Activated naive CD8-positive, alpha-beta T cell treated with anti-CD3 and anti-CD28 coated beads for 36 hours (primary cell): ENCODE data around the gene LHFPL2. TPM values are rescaled to one million over a fixed set of nuclear protein-coding genes. Genes with fewer than 3 reads are reported as not detected.
"Not testable (repeated sequence)": the region's sequence is repeated elsewhere in the genome, so short reads cannot be mapped to it uniquely, and the experiment has no call there.

Experiments used
- DNase-seq: peaks from one replicate; pipeline ENCODE4 v3.0.0; 2021
- H3K27ac Mint-ChIP-seq: one replicate; pipeline ENCODE4 v1.8.0; 2022; ENCODE audit warnings: mild to moderate bottlenecking, moderate library complexity, mixed read lengths
- H3K27me3 Mint-ChIP-seq: one replicate; pipeline ENCODE4 v1.8.0; 2022; ENCODE audit warnings: mild to moderate bottlenecking, mixed read lengths
- H3K36me3 Mint-ChIP-seq: one replicate; pipeline ENCODE4 v1.8.0; 2021; ENCODE audit warnings: mild to moderate bottlenecking, mixed read lengths
- H3K4me1 Mint-ChIP-seq: one replicate; pipeline ENCODE4 v1.8.0; 2021; ENCODE audit warnings: mixed read lengths
- H3K4me3 Mint-ChIP-seq: one replicate; pipeline ENCODE4 v1.8.0; 2022; ENCODE audit warnings: mild to moderate bottlenecking, moderate library complexity, mixed read lengths
- H3K9me3 Mint-ChIP-seq: one replicate; pipeline ENCODE4 v1.8.0; 2022; ENCODE audit warnings: mixed read lengths
- total RNA-seq, 2 experiments: library from RNA; stranded (reverse); gene quantifications; one replicate each; pipeline ENCODE4 v1.2.3, GENCODE V29; 2021

LHFPL2 gene
- total RNA-seq, 2 experiments from 2014 or later = 0.12 to 0.40 TPM

DNA sequence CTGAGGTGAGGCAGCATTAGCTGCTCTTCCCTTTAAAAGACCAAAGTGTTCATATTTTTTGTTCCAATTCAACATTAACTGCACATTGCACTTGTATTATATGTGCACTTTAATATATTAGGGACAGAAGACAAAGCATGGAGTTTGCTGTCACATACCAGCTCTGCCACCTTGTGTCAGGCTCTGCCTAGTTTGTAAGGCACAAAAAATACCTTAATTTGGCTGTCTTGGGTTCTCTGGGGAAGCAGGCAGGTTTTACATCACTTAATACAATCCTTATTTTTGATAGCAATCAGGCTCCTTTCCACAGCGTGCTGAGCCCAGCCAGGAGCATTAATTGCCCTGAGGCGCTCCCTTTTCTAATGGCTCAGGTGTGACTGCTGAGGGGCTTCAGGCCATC is 156.3 kb downstream of the LHFPL2 start:
- Mint-ChIP-seq H3K36me3 (peaks cover 3% of the 10 kb centered on the region), H3K27ac (no peak overlapping the region), H3K4me3 (no peak overlapping the region), H3K27me3 (peaks cover 9% of the 10 kb centered on the region), H3K4me1 (no peaks in the 10 kb centered on the region), H3K9me3 (no peaks in the 10 kb centered on the region)
- no peak for DNase-seq

DNA sequence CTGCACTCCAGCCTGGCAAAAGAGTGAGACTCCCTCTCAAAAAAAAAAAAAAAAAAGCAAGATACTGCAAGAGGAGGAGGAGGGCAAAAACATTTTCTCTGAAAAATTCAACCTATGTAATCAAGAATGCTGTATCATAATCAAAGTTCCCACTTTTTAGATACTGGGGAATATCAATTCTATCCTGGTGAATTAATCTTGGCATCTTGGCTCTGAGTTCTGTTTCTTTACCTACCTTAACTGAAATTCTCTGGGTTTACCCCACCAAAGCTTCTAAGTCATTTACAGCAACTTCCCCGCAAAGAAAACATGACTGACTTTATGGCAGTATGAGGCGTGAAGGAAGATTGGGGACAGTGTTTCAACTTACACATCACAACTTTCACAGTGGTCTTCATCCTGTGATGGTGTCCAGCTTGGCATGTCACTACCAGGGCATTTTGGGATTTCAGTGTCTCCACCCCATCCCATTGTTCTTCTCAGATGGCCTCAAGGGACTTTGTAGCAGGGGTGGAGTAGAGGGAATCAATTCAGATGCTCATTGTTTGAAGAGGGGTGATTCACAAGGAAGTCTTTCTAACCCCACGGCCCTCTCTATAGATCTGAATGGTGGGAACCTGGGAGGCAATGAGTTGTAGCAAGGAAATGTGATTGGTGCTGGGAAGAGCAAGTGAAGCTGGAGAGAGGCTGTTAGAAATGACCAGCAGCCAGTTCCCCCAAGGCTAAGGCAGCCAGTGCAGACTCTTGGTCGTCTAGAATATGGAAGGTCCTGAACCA is 157.7 kb downstream of the LHFPL2 start:
- peaks cover 3% of the 10 kb centered on the region for H3K36me3 Mint-ChIP-seq
- H3K27ac Mint-ChIP-seq = no peak overlapping the region
- H3K27me3 Mint-ChIP-seq = peaks cover 2% of the 10 kb centered on the region
- no peaks in the 10 kb centered on the region for H3K9me3 Mint-ChIP-seq
- H3K4me3 Mint-ChIP-seq = no peak overlapping the region
- no peak for DNase-seq
- no peaks in the 10 kb centered on the region for H3K4me1 Mint-ChIP-seq

DNA sequence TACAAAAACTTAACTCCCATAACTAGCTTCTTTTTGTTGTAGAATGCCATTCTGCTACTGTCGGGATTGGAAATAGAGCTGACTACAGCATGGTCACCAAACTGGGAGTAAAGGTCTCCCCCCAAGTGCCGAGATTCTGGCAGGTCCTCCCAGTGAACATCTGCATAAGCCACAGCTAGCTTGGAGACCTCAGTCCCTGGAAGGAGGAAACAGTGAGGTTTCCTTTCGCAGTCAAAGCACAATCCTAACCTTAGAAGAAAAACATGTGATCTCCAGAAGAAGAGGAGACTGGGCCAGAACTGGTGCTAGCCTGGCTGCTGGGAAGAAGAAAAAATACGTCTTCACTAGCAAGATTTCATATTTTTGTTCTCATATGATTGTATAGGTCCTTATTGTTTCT is 160.7 kb downstream of the LHFPL2 start:
- no peaks in the 10 kb centered on the region for H3K9me3 Mint-ChIP-seq
- DNase-seq = no peak
- no peak overlapping the region for H3K4me3 Mint-ChIP-seq
- no peak overlapping the region for H3K27ac Mint-ChIP-seq
- no peaks in the 10 kb centered on the region for H3K27me3 Mint-ChIP-seq
- H3K4me1 Mint-ChIP-seq = peaks cover 10% of the 10 kb centered on the region
- peaks cover 4% of the 10 kb centered on the region for H3K36me3 Mint-ChIP-seq

DNA sequence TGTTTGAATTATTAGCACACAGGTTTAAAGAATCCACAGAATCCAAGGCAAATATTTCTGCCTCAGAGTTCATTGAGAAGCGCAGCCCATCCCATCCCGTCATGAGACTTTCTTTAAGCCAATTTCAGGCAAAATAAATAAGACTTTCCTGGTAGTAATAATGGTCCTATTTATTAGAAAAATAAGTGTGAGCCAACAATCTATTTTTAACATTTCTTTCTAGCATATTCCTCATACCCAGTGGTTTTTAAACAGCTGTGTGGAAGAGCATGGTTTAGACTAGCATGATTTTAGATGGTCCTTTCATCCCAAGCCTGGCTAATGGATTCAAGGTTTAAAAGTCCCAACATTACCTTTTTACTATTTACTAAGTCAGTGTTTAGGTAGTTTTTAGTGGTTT is 162.4 kb downstream of the LHFPL2 start:
- Mint-ChIP-seq H3K4me3 (no peak overlapping the region), H3K27ac (no peak overlapping the region), H3K4me1 (peaks cover 12% of the 10 kb centered on the region), H3K9me3 (no peaks in the 10 kb centered on the region), H3K36me3 (peaks cover 5% of the 10 kb centered on the region), H3K27me3 (no peaks in the 10 kb centered on the region)
- DNase-seq = no peak

DNA sequence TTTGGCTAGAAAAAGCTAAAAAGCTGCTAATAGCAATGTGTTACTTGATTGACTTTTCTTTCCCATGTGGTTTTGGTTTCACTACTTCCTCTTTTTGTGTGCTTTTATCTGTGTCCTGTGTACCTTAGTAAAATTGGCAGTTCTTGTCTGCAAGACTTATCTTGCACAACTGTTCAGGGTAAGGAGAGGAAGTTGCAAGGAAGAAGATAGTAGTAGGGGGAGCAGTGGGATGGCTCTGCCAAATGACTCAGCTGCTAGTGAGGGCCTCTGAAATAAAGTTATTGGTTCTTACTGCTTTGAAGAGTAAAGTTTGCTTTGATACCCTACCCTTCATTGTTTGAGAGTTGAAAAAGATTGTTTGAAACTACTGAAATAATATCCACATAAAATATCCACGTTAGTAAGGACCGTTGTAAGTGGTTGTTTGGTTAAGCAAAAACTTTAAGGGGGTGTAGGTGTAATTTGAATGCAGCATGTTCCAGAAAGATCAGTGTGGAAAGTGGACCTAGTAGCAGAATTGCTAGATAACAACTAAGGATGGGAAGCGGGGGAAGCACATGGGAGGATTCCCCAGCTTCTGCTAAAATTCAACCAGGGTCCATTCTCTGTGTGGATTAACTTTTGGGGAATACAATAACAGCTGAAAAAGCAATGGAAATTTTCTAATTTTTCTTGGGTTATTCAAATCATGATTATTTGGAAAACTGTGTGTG is 164.6 kb downstream of the LHFPL2 start:
- H3K4me3 Mint-ChIP-seq = no peak overlapping the region
- no peaks in the 10 kb centered on the region for H3K9me3 Mint-ChIP-seq
- peaks cover 12% of the 10 kb centered on the region for H3K4me1 Mint-ChIP-seq
- no peak overlapping the region for H3K27ac Mint-ChIP-seq
- H3K36me3 Mint-ChIP-seq = peaks cover 1% of the 10 kb centered on the region
- no peaks in the 10 kb centered on the region for H3K27me3 Mint-ChIP-seq
- DNase-seq = no peak

DNA sequence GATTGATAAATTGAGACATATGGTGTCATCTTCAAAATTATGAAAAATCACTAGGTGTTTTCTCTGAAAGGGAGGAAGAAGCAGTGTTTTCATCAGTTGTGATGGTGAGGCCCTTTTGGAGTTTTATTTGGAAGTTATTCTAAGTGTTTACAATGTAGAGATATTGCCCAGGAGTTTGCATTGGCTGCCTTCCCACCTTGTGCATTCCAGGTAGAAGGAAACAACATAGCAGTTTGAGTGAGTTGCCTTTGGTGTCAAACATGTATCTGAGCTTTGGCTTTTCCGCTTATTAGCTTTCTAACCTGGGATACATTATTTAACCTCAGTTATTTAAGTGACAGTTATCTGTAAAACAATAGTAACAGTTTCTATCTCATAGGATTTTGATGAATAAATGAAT is 165.6 kb downstream of the LHFPL2 start:
- no peak overlapping the region for H3K4me3 Mint-ChIP-seq
- no peak overlapping the region for H3K27ac Mint-ChIP-seq
- H3K9me3 Mint-ChIP-seq = no peaks in the 10 kb centered on the region
- H3K4me1 Mint-ChIP-seq = peaks cover 12% of the 10 kb centered on the region
- no peak for DNase-seq
- peaks cover 1% of the 10 kb centered on the region for H3K36me3 Mint-ChIP-seq
- no peaks in the 10 kb centered on the region for H3K27me3 Mint-ChIP-seq

DNA sequence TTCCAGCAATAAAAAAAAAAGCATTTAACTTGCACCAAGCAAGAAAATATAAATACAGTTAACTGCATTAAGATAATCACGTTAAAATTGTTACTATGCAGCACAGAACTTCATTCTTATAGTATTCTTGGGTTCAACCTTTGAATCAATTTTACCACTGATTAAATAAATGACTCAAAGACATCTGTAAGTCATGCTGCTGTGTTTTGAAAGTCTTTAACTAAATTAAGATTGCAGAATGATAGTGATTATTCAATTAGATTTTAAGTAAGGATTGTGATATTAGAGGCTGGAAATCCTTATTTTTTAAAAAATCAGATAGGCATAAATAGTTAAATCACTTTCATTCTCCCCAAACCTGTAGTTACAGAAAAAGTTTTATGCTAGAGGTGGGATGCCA is 171.8 kb downstream of the LHFPL2 start:
- no peak for DNase-seq
- Mint-ChIP-seq H3K27ac (no peak overlapping the region), H3K36me3 (no peaks in the 10 kb centered on the region), H3K4me3 (no peak overlapping the region), H3K4me1 (no peaks in the 10 kb centered on the region), H3K9me3 (no peaks in the 10 kb centered on the region), H3K27me3 (no peaks in the 10 kb centered on the region)

DNA sequence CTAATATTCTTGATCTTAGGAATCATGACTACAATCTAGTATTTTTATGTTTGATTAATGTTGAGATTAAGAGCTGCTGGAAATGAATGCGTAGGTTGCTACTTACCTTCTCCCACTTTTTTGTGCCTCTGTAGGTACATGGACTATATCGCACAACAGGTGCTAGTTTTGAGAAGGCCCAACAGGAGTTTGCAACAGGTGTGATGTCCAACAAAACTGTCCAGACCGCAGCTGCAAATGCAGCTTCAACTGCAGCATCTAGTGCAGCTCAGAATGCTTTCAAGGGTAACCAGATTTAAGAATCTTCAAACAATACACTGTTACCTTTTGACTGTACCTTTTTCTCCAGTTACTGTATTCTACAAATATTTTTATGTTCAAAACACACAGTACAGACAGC is 173.2 kb downstream of the LHFPL2 start:
- H3K36me3 Mint-ChIP-seq = no peaks in the 10 kb centered on the region
- H3K27ac Mint-ChIP-seq = no peak overlapping the region
- DNase-seq = no peak
- no peak overlapping the region for H3K4me3 Mint-ChIP-seq
- H3K27me3 Mint-ChIP-seq = no peaks in the 10 kb centered on the region
- H3K4me1 Mint-ChIP-seq = no peaks in the 10 kb centered on the region
- H3K9me3 Mint-ChIP-seq = no peaks in the 10 kb centered on the region

DNA sequence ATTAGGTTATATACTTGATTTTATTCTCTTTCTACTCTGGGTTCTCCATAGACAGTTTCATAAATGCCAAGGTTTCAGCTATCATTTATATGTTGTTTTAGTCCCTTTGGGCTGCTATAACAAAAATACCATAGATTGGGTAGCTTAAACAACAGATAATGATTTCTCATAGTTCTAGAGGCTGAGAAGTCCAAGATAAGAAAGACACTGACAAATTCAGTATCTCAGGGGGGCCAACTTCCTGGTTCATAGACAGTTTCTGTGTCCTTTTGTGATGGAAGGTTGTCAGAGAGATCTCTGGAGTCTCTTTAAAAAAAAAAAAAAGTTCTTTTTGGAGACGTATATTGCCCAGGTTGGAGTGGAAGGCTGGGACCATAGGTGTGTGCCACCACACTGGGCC is 174.8 kb downstream of the LHFPL2 start:
- Mint-ChIP-seq H3K27ac (no peak overlapping the region), H3K27me3 (no peaks in the 10 kb centered on the region), H3K36me3 (no peaks in the 10 kb centered on the region), H3K4me1 (no peaks in the 10 kb centered on the region), H3K9me3 (no peaks in the 10 kb centered on the region), H3K4me3 (no peak overlapping the region)
- DNase-seq = no peak

DNA sequence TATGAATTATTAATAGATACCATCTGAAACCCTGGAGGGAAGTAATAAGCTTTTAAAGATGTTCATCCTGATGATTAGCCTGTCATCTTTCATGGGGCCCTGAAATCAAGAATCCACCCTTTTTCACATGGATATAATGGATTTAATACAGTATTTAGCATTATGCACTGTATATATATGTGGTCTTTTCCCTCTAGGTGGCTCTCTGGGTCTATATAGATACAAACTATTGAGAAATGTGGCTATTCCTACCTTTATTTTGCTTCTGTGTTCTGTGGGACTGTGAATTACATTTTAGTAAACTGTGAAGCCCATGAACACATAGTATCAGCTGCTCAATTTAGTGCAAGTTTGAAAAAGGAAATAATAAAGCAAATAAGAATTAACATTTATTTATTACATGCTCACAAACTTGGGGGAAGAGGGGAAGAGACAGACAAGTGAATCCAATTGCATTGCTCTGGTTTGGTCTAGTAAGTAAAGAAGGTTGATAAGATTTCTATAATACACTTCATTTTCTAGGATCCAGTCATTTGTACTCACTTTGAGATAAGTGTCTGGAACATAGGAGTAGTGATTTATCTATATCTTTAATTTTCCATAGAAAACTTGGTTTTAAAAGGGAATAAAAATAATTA is 176.0 kb downstream of the LHFPL2 start:
- DNase-seq = no peak
- Mint-ChIP-seq H3K36me3 (no peaks in the 10 kb centered on the region), H3K27ac (no peak overlapping the region), H3K9me3 (no peaks in the 10 kb centered on the region), H3K27me3 (no peaks in the 10 kb centered on the region), H3K4me1 (peaks cover 3% of the 10 kb centered on the region), H3K4me3 (no peak overlapping the region)

DNA sequence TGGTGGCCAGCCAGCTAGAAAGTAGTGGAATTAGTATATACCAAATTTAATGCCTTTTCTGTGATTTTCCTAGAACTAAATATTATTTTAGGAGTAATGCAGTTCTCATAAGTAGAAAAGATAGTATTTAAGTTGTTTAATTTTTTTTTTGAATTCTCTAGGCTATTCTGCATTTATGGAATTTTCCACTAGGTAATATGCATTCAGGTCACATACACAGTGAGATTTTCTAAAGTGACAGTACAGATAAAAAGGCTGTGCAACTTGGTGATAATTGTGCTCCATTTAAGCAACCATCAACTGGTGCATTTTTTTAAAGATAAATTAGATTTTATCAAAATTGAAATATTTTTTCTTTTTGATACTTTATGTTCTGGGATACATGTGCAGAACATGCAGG is 176.7 kb downstream of the LHFPL2 start:
- H3K36me3 Mint-ChIP-seq = no peaks in the 10 kb centered on the region
- no peaks in the 10 kb centered on the region for H3K27me3 Mint-ChIP-seq
- H3K4me3 Mint-ChIP-seq = no peak overlapping the region
- H3K9me3 Mint-ChIP-seq = no peaks in the 10 kb centered on the region
- no peak for DNase-seq
- peaks cover 3% of the 10 kb centered on the region for H3K4me1 Mint-ChIP-seq
- H3K27ac Mint-ChIP-seq = no peak overlapping the region

DNA sequence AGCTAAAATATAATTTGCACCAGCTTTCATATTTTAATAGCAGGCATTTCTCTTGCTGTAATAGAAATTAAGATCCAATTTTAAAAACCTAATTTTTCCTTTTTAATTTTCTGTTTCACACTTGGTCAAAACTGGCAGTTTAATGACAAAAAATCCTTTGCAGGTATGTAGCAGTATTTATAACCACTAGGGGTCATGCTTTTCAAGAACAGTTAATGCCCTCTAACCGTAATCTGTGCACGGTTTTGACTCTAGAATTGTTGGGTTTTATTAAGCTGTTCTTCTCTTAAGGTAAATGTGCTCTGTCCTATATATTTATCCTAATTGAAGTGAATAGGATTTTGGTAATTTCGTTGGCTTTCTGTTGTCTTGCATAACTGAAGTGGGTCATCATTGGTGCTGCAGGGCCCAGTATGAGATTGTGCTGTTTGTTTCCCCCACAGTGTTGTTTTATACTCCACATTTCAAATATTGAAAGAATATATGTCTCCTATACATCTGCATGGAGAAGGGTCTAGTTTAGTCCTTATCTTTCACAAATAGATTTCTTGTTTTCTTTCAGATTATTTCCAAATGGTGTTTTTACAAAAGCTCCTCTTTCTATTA is 180.7 kb downstream of the LHFPL2 start:
- H3K27me3 Mint-ChIP-seq = no peaks in the 10 kb centered on the region
- H3K36me3 Mint-ChIP-seq = peaks cover 14% of the 10 kb centered on the region
- no peaks in the 10 kb centered on the region for H3K9me3 Mint-ChIP-seq
- H3K4me3 Mint-ChIP-seq = no peak overlapping the region
- H3K27ac Mint-ChIP-seq = no peak overlapping the region
- no peak for DNase-seq
- H3K4me1 Mint-ChIP-seq = peaks cover 3% of the 10 kb centered on the region

DNA sequence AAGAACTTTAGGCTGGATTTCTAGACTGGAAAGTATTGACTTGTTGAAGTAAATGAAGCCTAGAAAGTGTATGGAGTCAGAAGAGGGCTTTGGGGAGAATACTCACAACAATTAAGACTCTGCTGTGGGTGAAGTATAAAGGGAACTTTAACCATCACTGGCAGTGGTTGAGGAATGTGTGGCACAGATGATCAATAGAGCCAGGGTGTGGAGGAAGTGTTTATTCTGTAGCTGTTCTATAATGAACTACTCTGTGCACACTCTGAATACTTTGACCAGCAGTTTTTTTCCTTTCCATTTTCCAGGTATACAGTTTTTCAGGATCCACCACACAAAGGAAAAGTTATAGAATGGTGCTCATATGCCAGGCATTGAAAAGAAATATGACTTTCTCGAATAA is 181.4 kb downstream of the LHFPL2 start:
- H3K27ac Mint-ChIP-seq = no peak overlapping the region
- H3K4me3 Mint-ChIP-seq = no peak overlapping the region
- peaks cover 3% of the 10 kb centered on the region for H3K4me1 Mint-ChIP-seq
- no peaks in the 10 kb centered on the region for H3K27me3 Mint-ChIP-seq
- peaks cover 15% of the 10 kb centered on the region for H3K36me3 Mint-ChIP-seq
- no peaks in the 10 kb centered on the region for H3K9me3 Mint-ChIP-seq
- no peak for DNase-seq

DNA sequence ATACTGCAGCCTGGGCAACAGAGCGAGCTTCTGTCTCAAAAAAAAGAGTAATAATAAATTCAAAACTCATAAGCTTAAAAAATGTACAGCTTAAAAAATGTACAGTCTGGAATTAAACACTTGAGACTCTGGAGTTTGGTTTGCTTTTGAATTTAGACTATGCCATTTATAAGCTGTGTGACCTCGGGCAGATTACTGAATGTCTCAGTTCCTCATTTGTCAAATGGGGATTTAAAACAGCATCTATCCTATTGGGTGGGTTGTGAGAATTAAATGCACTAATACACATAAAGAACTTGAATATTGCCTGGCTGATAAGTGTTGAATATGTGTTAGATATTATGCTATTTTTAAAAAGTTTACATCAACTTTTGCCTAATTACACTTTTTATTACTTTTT is 189.7 kb downstream of the LHFPL2 start:
- DNase-seq = no peak
- Mint-ChIP-seq H3K27ac (no peak overlapping the region), H3K4me3 (no peak overlapping the region), H3K4me1 (peaks cover 7% of the 10 kb centered on the region), H3K9me3 (peaks cover 1% of the 10 kb centered on the region), H3K36me3 (peaks cover 41% of the 10 kb centered on the region), H3K27me3 (no peaks in the 10 kb centered on the region)

DNA sequence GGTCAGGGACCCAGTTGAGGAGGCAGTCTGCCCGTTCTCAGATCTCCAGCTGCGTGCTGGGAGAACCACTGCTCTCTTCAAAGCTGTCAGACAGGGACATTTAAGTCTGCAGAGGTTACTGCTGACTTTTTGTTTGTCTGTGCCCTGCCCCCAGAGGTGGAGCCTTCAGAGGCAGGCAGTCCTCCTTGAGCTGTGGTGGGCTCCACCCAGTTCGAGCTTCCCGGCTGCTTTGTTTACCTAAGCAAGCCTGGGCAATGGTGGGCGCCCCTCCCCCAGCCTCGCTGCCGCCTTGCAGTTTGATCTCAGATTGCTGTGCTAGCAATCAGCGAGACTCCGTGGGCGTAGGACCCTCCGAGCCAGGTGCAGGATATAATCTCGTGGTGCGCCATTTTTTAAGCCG is 191.1 kb downstream of the LHFPL2 start:
- H3K9me3 Mint-ChIP-seq, H3K4me3 Mint-ChIP-seq, H3K27me3 Mint-ChIP-seq, H3K4me1 Mint-ChIP-seq, H3K27ac Mint-ChIP-seq, DNase-seq: not testable (repeated sequence)
- H3K36me3 Mint-ChIP-seq = peaks cover 36% of the 10 kb centered on the region
